Measurements from ENCODE around the gene KBTBD12.

Gene KBTBD12

DNA sequence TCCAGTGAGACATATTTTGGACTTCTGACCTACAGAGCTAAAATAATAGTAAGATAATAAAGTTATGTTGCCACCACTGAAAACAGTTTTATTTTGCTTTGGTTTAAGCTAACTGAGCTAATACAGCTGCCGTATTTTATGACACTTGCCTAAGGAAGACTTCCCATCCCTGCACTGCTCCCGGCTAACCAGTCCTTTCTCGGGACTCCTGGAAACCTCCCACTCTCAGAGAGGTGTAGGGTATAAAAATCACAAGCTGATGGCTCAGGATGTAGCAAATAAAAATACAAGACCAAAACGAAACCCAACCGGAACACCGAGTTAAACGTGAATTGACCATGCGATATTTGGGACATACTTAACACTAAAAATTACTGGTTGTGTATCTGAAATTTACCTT lies 448 bp upstream of the KBTBD12 start:
- H3K4me3 ChIP-seq (ENCODE audit: low read length): no peak overlapping the region
- no peak for DNase-seq (ENCODE audit: low read depth)
- no peak for TF ChIP-seq CTCF (IDR thresholded peaks at IDR 0.05; ENCODE audit: insufficient read depth, low read depth, low read length, missing control alignments)

DNA sequence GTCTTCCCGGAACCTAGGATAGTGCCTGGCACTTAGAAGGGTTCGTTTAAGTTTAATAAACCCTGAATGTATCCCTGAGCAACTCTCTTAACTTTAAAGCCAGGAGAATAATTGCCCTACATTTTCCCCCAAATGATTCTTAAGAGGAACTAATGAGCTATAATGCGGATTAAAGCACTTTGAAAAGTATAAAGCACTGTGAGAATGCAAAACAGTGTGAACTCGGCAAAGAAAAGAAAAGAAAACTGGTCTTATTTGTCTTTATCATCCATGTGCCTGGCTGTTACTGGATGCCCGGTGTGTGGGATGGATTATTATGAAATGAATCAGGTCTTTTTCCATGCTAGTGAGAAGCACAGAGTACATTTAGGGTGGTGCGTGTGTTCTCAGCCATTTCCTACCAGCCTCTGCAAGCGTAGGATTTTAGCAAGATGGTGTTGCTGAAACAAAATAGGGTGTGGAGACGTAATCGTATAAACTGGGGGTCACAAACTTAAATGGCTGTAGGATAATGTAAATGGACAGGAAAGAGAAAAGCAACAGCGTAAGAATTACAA lies 983 bp downstream of the KBTBD12 start:
- no peak for TF ChIP-seq CTCF (IDR thresholded peaks at IDR 0.05; ENCODE audit: insufficient read depth, low read depth, low read length, missing control alignments)
- DNase-seq (ENCODE audit: low read depth): no peak
- no peak overlapping the region for H3K4me3 ChIP-seq (ENCODE audit: low read length)

DNA sequence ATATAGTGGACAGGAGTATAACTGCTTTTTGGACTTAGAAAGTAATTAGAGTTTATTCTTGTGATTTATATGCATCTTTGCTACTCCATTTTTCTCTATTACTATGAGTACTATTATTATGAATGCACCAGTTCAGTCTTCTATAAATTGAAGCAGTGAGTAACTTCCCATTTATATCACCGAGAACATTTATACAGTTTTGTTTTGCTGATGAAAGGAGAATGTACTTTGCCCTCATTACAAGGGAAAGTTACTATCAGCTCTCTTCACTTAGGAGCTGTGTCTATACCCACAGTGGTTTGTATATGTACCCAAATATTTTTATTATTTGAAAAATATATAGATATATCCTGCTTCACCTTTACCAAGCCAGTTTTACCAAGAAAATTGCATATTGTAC lies 5.7 kb downstream of the KBTBD12 start:
- DNase-seq (ENCODE audit: low read depth): no peak
- no peak for TF ChIP-seq CTCF (IDR thresholded peaks at IDR 0.05; ENCODE audit: insufficient read depth, low read depth, low read length, missing control alignments)
- H3K4me3 ChIP-seq (ENCODE audit: low read length): no peak overlapping the region

DNA sequence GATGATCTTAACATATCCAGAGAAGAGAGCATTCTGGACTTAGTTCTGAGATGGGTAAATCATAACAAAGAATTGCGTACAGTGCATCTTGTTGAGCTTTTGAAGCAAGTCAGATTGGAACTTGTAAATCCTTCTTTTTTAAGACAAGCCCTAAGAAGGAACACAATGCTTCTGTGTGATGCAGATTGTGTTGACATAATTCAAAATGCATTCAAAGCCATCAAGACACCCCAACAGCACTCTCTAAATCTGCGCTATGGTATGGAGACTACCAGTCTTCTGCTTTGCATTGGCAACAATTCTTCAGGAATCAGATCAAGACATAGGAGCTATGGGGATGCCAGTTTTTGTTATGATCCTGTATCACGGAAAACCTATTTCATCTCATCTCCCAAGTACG lies 8.6 kb downstream of the KBTBD12 start:
- no peak for DNase-seq (ENCODE audit: low read depth)
- no peak for TF ChIP-seq CTCF (IDR thresholded peaks at IDR 0.05; ENCODE audit: insufficient read depth, low read depth, low read length, missing control alignments)
- H3K4me3 ChIP-seq (ENCODE audit: low read length): no peak overlapping the region

DNA sequence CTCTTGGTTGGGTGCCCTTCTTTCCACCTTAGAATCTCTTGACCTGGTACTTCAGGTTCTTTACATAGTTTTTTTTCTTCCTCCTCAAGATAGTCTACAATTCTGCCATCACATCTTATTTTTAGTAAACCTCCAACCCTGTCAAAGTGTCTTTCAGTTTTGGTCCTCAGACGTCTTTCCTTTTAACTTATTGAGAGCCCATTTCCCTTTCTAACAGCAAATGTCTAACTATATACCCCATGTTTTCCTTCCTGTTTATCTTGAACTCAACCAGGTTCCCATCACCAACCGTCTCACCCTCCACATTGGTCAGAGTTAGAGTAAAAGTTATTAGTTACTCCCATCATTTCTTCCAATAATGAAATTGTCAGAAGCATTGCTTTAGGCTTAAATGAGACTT lies 10.4 kb downstream of the KBTBD12 start:
- TF ChIP-seq CTCF (IDR thresholded peaks at IDR 0.05; ENCODE audit: insufficient read depth, low read depth, low read length, missing control alignments): no peak
- no peak for DNase-seq (ENCODE audit: low read depth)

DNA sequence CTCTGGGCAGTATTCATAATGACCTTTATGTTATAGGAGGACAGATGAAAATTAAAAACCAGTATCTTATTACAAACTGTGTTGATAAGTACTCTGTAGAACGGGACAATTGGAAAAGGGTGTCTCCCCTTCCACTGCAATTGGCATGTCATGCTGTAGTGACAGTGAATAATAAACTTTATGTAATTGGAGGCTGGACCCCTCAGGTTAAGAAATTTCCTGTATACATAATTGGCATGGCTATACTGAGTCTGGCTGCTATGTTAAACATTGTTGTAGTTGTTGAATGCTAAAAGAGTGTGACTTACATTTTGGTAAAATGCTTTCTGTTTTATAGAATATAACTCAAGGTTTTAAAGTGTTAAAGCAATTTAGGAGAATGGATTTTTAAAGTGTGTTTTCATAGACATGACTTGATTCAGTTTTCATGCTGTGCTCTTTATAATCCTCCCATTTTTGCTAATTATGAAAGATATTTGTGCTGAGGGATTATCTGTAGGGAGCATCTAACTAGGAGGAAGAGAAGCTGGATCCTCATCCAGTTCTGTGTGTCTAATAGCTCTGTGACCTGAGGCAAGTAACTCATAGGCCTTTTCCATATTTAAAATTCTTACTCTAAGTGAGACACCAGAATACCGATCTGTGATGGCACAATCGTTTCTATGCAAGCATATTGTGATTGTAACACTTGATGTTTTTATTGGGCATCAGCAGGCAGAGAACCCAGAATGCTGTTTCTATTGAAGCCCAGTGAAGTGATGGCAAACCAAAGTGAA lies 13.0 kb downstream of the KBTBD12 start:
- no peak overlapping the region for H3K4me3 ChIP-seq (ENCODE audit: low read length)
- TF ChIP-seq CTCF (IDR thresholded peaks at IDR 0.05; ENCODE audit: insufficient read depth, low read depth, low read length, missing control alignments): no peak
- no peak for DNase-seq (ENCODE audit: low read depth)

More for the DNA sequence above, 10.4 kb downstream of the KBTBD12 start:
- no peak overlapping the region for H3K4me3 ChIP-seq (ENCODE audit: low read length)

Measured in epithelial cell of esophagus (primary cell).